ENCODE measurements around the gene HRH2.

- no peak for TF ChIP-seq POLR2AphosphoS5 (IDR thresholded peaks at IDR 0.05; ENCODE audit: borderline replicate concordance, low read depth, low read length)
- no peak for TF ChIP-seq EZH2 (IDR thresholded peaks at IDR 0.05)
- TF ChIP-seq FOXP2 (optimal IDR thresholded peaks at IDR 0.05; ENCODE audit: control extremely low read depth, extremely low read length, insufficient read depth), result no peak
Measured at GRCh38 chr5:175710326-175710725, 52.5 kb downstream of the HRH2 start.

All from SK-N-MC (cell line).